Naive thymus-derived CD4-positive, alpha-beta T cell (primary cell): Measurements from ENCODE around the gene RARRES2. TPM values are rescaled to one million over a fixed set of nuclear protein-coding genes. Genes with fewer than 3 reads are reported as not detected.

ENCODE experiments used
- ATAC-seq: fragments of 150-1000 bp; cut with Tn5 transposase; 2 replicates; pipeline ENCODE4 v1.10.0; 2021; ENCODE audit warnings: mild to moderate bottlenecking, moderate library complexity
- CTCF ChIA-PET: fragments of 350-600 bp; sonication (Branson Sonifier 250); formaldehyde crosslinking; loops from one replicate; lab custom pipeline; 2021; ENCODE audit warnings: antibody characterized with exemption; lab: Charles Lee
- POLR2A ChIA-PET: fragments of 350-600 bp; sonication (Branson Sonifier 250); formaldehyde crosslinking; loops from one replicate; lab custom pipeline; 2021; ENCODE audit warnings: antibody characterized with exemption, inconsistent platforms; lab: Charles Lee
- DNase-seq, 9 donors: peaks; one replicate each; pipeline versions ENCODE4 v3.0.0 to v3.0.0-alpha.2; 2020 to 2022; ENCODE audit warnings: mixed read lengths in 1 of 9
- H3K27ac ChIP-seq: one replicate; pipeline ENCODE4 v1.7.0; 2013; ENCODE audit warnings: mild to moderate bottlenecking, low read depth, low read length, moderate library complexity
- H3K27me3 ChIP-seq, 2 donors: one replicate each; pipeline ENCODE4 v1.7.0; 2013; ENCODE audit warnings: low read length in 2 of 2, mild to moderate bottlenecking in 2 of 2, moderate library complexity in 2 of 2; ENCODE audit not compliant: control insufficient read depth in 2 of 2, insufficient read depth in 2 of 2
- H3K36me3 ChIP-seq, 3 experiments: 1 replicate in 2 of 3; 2 replicates in 1 of 3; pipeline ENCODE4 v1.7.0; 2013; ENCODE audit warnings: low read length in 3 of 3, mild to moderate bottlenecking in 3 of 3, moderate library complexity in 1 of 3; ENCODE audit not compliant: insufficient read depth in 3 of 3, control insufficient read depth in 2 of 3
- H3K4me1 ChIP-seq, 2 donors: one replicate each; pipeline ENCODE4 v1.7.0; 2013; ENCODE audit warnings: low read length in 2 of 2, mild to moderate bottlenecking in 2 of 2, moderate library complexity in 1 of 2; ENCODE audit not compliant: control insufficient read depth in 2 of 2, insufficient read depth in 2 of 2
- H3K4me3 ChIP-seq: 2 replicates; pipeline ENCODE4 v1.7.0; 2013; ENCODE audit warnings: mild to moderate bottlenecking, low read length
- H3K9me3 ChIP-seq, 3 experiments: 1 replicate in 2 of 3; 2 replicates in 1 of 3; pipeline ENCODE4 v1.7.0; 2013; ENCODE audit warnings: low read length in 3 of 3; ENCODE audit not compliant: control insufficient read depth in 2 of 3
- H3K27ac Mint-ChIP-seq, 9 donors: one replicate each; pipeline ENCODE4 v1.8.0; 2020 to 2022; ENCODE audit warnings: mixed read lengths in 9 of 9, mild to moderate bottlenecking in 8 of 9, moderate library complexity in 5 of 9, inconsistent platforms in 2 of 9
- H3K27me3 Mint-ChIP-seq, 5 donors: one replicate each; pipeline ENCODE4 v1.8.0; 2021 to 2022; ENCODE audit warnings: mixed read lengths in 5 of 5, mild to moderate bottlenecking in 1 of 5
- H3K36me3 Mint-ChIP-seq, 5 donors: one replicate each; pipeline ENCODE4 v1.8.0; 2020 to 2022; ENCODE audit warnings: mixed read lengths in 5 of 5, mild to moderate bottlenecking in 3 of 5, inconsistent platforms in 1 of 5
- H3K4me1 Mint-ChIP-seq, 7 donors: one replicate each; pipeline ENCODE4 v1.8.0; 2020 to 2022; ENCODE audit warnings: mixed read lengths in 7 of 7, mild to moderate bottlenecking in 3 of 7, inconsistent platforms in 1 of 7
- H3K4me3 Mint-ChIP-seq, 10 donors: one replicate each; pipeline ENCODE4 v1.8.0; 2020 to 2022; ENCODE audit warnings: mild to moderate bottlenecking in 10 of 10, mixed read lengths in 10 of 10, moderate library complexity in 6 of 10, inconsistent platforms in 2 of 10
- H3K9me3 Mint-ChIP-seq, 11 donors: one replicate each; pipeline ENCODE4 v1.8.0; 2020 to 2022; ENCODE audit warnings: mixed read lengths in 11 of 11, mild to moderate bottlenecking in 4 of 11, inconsistent platforms in 1 of 11, moderate library complexity in 1 of 11
- intact Hi-C, 2 donors: fragments of 100-400 bp; cut with micrococcal nuclease; formaldehyde crosslinking; loops; one replicate each; pipeline ENCODE4 v1.15.1; 2023
- polyA plus RNA-seq, 2 donors: library from polyadenylated mRNA; unstranded; fragments of 300-500 nt; fragmentation: Illumina TruSeq; gene quantifications; one replicate each; pipeline ENCODE4 v1.2.3, GENCODE V29; 2021
- total RNA-seq, 6 experiments: library from RNA in 5 of 6; stranded (reverse) in 5 of 6; gene quantifications; 1 replicate in 5 of 6; 2 replicates in 1 of 6; pipeline ENCODE4 v1.2.3 and lab custom pipeline; 2021 to 2026

Gene RARRES2
- total and polyA plus RNA-seq, 7 experiments from 2014 or later = 0.38 TPM; not detected in 6

- Mint-ChIP-seq H3K27me3 (no peaks in the 10 kb centered on the region), H3K36me3 (peaks cover 10 to 37% (median 26%) of the 10 kb centered on the region in 5 donors), H3K4me3 (no peak overlapping the region), H3K4me1 (peaks cover 22 to 42% (median 34%) of the 10 kb centered on the region in 7 donors), H3K9me3 (peaks cover 0 to 2% (median 0%) of the 10 kb centered on the region in 11 donors), H3K27ac (peak overlapping the region in 3 of 9 donors; percentile 9 to 60 (median 25))
- Histone ChIP-seq H3K27ac (no peak overlapping the region), H3K4me1 (peaks cover 5 to 21% of the 10 kb centered on the region in 2 donors), H3K36me3 (peaks cover 0 to 56% (median 0%) of the 10 kb centered on the region in 3 experiments), H3K4me3 (no peak overlapping the region), H3K27me3 (no peaks in the 10 kb centered on the region), H3K9me3 (no peaks in the 10 kb centered on the region)
- ATAC-seq (no peak), DNase-seq (no peak)
- intact Hi-C loops = no loop called here
- ChIA-PET POLR2A (interaction anchor here (0.7 kb wide), 1 partner anchor 656 kb away, joined by 3 read pairs; no protein-coding TSS in a partner anchor), CTCF (no interaction called here)
These were observed 14.7 kb downstream of the RARRES2 start for GRCh38 chr7:150326657-150327268.

- H3K27me3 ChIP-seq = no peaks in the 10 kb centered on the region
- no peak overlapping the region for H3K4me3 Mint-ChIP-seq
- intact Hi-C loops = no loop called here
- peaks cover 10 to 36% (median 22%) of the 10 kb centered on the region in 5 donors for H3K36me3 Mint-ChIP-seq
- DNase-seq (no peak), ATAC-seq (no peak)
- H3K9me3 ChIP-seq = no peaks in the 10 kb centered on the region
- POLR2A ChIA-PET = interaction anchor here (0.6 kb wide), 1 partner anchor 24 kb away, joined by 3 read pairs; no protein-coding TSS in a partner anchor
- H3K4me1 Mint-ChIP-seq = peaks cover 25 to 49% (median 42%) of the 10 kb centered on the region in 7 donors
- H3K27ac Mint-ChIP-seq = peak overlapping the region in 4 of 9 donors; percentile 9 to 51 (median 36)
- H3K4me3 ChIP-seq = no peak overlapping the region
- peaks cover 0 to 2% (median 0%) of the 10 kb centered on the region in 11 donors for H3K9me3 Mint-ChIP-seq
- CTCF ChIA-PET = no interaction called here
- no peaks in the 10 kb centered on the region for H3K27me3 Mint-ChIP-seq
- peaks cover 5 to 21% of the 10 kb centered on the region in 2 donors for H3K4me1 ChIP-seq
- H3K27ac ChIP-seq = no peak overlapping the region
- peaks cover 0 to 53% (median 0%) of the 10 kb centered on the region in 3 experiments for H3K36me3 ChIP-seq
These were observed 15.5 kb downstream of the RARRES2 start for GRCh38 chr7:150325901-150326300.

GRCh38 chr7:150325110-150325611, 16.3 kb downstream of the RARRES2 start:
- Mint-ChIP-seq H3K27ac (peak overlapping the region; percentile 70 to 99 (median 97)), H3K36me3 (peaks cover 10 to 36% (median 19%) of the 10 kb centered on the region in 5 donors), H3K27me3 (no peaks in the 10 kb centered on the region), H3K4me1 (peaks cover 25 to 52% (median 44%) of the 10 kb centered on the region in 7 donors), H3K9me3 (peaks cover 0 to 2% (median 0%) of the 10 kb centered on the region in 11 donors), H3K4me3 (peak overlapping the region; percentile 88 to 100 (median 98))
- Histone ChIP-seq H3K27ac (peak overlapping the region; percentile 85), H3K27me3 (no peaks in the 10 kb centered on the region), H3K4me3 (no peak overlapping the region), H3K9me3 (no peaks in the 10 kb centered on the region), H3K36me3 (peaks cover 0 to 46% (median 0%) of the 10 kb centered on the region in 3 experiments), H3K4me1 (peaks cover 5 to 21% of the 10 kb centered on the region in 2 donors)
- ATAC-seq (no peak), DNase-seq (no peak)
- POLR2A ChIA-PET = no interaction called here
- intact Hi-C loops = no loop called here
- CTCF ChIA-PET = no interaction called here

GRCh38 chr7:150324373-150324961, 17.0 kb downstream of the RARRES2 start:
- H3K4me1 ChIP-seq = peaks cover 5 to 21% of the 10 kb centered on the region in 2 donors
- H3K4me3 Mint-ChIP-seq = peak overlapping the region; percentile 88 to 100 (median 98)
- intact Hi-C loops = loop anchor here (5.0 kb wide), 4 partner anchors 33 to 703 kb away; partner anchors contain the start of gene ABCB8 (in 1 of the 2)
- H3K4me1 Mint-ChIP-seq = peaks cover 25 to 57% (median 44%) of the 10 kb centered on the region in 7 donors
- no peaks in the 10 kb centered on the region for H3K27me3 ChIP-seq
- no peaks in the 10 kb centered on the region for H3K27me3 Mint-ChIP-seq
- peak overlapping the region; percentile 85 for H3K27ac ChIP-seq
- H3K27ac Mint-ChIP-seq = peak overlapping the region; percentile 93 to 99 (median 98)
- POLR2A ChIA-PET = interaction anchor here (1.0 to 3.0 kb wide), 3 partner anchors 11 to 82 kb away, joined by 3 to 15 read pairs (median 3); a partner anchor contains a TSS
- no peak for ATAC-seq
- H3K9me3 ChIP-seq = no peaks in the 10 kb centered on the region
- peaks cover 0 to 41% (median 0%) of the 10 kb centered on the region in 3 experiments for H3K36me3 ChIP-seq
- H3K36me3 Mint-ChIP-seq = peaks cover 10 to 39% (median 22%) of the 10 kb centered on the region in 5 donors
- CTCF ChIA-PET = no interaction called here
- peaks cover 0 to 2% (median 0%) of the 10 kb centered on the region in 11 donors for H3K9me3 Mint-ChIP-seq
- peak overlapping the region; percentile 95 for H3K4me3 ChIP-seq
- DNase-seq = peak in 2 of 9 donors; percentile 3 to 7

GRCh38 chr7:150323682-150324372, 17.6 kb downstream of the RARRES2 start:
- Mint-ChIP-seq H3K36me3 (peaks cover 10 to 39% (median 18%) of the 10 kb centered on the region in 5 donors), H3K9me3 (peaks cover 0 to 2% (median 0%) of the 10 kb centered on the region in 11 donors), H3K4me3 (peak overlapping the region; percentile 88 to 100 (median 98)), H3K27ac (peak overlapping the region; percentile 93 to 99 (median 98)), H3K4me1 (peaks cover 25 to 57% (median 44%) of the 10 kb centered on the region in 7 donors), H3K27me3 (no peaks in the 10 kb centered on the region)
- H3K9me3 ChIP-seq = no peaks in the 10 kb centered on the region
- DNase-seq (peak in 1 of 9 donors; percentile 34), ATAC-seq (peak; percentile 34)
- intact Hi-C loops = loop anchor here (1.0 to 5.0 kb wide), 8 partner anchors 33 to 703 kb away; partner anchors contain the start of genes ZNF775 (in 2 of the 2), ABCB8 (in 1 of the 2) and REPIN1 (in 1 of the 2)
- ChIA-PET POLR2A (interaction anchor here (0.8 to 3.0 kb wide), 7 partner anchors 11 to 244 kb away, joined by 3 to 15 read pairs (median 3); partner anchors contain the start of gene GIMAP4), CTCF (no interaction called here)
- H3K27ac ChIP-seq = peak overlapping the region; percentile 85
- peak overlapping the region; percentile 95 for H3K4me3 ChIP-seq
- H3K36me3 ChIP-seq = peaks cover 0 to 35% (median 0%) of the 10 kb centered on the region in 3 experiments
- no peaks in the 10 kb centered on the region for H3K27me3 ChIP-seq
- H3K4me1 ChIP-seq = peaks cover 5 to 21% of the 10 kb centered on the region in 2 donors
